ENCODE data around the gene CUL9. TPM values are rescaled to one million over a fixed set of nuclear protein-coding genes. Genes with fewer than 3 reads are reported as not detected.

The CUL9 gene
- total and polyA plus RNA-seq, 11 donors: 6.5 to 22.3 (median 12.5) TPM

DNA sequence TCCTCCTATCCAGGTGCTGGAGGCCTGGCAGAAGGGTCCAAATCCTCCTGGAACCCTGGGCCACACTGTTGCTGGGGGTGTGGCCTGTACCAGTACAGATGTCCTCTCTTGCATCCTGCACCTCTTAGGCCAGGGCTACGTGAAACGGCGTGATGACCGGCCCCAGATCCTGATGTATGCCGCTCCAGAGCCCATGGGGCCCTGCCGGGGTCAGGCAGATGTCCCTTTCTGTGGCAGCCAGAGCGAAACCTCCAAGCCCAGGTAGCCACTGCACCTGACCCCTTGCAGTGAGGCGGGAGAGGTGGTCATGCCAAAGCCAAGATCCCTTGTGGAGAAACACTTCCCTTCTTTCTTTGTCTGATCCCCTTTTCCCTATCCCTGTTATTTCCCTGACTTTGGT is 33.1 kb downstream of the CUL9 start:
- Histone ChIP-seq H3K27ac (no peak overlapping the region), H3K36me3 (peaks cover 0 to 55% (median 44%) of the 10 kb centered on the region in 9 donors), H3K4me1 (peaks cover 0 to 4% (median 0%) of the 10 kb centered on the region in 12 donors), H3K4me3 (no peak overlapping the region), H3K9me3 (no peaks in the 10 kb centered on the region), H3K27me3 (no peaks in the 10 kb centered on the region)
- intact Hi-C loops (cut with DNase I): no loop called here
- ATAC-seq: no peak
- TF ChIP-seq POLR2A (IDR thresholded peaks at IDR 0.05): no peak
- TF ChIP-seq, protein P1, sequence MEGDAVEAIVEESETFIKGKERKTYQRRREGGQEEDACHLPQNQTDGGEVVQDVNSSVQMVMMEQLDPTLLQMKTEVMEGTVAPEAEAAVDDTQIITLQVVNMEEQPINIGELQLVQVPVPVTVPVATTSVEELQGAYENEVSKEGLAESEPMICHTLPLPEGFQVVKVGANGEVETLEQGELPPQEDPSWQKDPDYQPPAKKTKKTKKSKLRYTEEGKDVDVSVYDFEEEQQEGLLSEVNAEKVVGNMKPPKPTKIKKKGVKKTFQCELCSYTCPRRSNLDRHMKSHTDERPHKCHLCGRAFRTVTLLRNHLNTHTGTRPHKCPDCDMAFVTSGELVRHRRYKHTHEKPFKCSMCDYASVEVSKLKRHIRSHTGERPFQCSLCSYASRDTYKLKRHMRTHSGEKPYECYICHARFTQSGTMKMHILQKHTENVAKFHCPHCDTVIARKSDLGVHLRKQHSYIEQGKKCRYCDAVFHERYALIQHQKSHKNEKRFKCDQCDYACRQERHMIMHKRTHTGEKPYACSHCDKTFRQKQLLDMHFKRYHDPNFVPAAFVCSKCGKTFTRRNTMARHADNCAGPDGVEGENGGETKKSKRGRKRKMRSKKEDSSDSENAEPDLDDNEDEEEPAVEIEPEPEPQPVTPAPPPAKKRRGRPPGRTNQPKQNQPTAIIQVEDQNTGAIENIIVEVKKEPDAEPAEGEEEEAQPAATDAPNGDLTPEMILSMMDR (IDR thresholded peaks at IDR 0.05): no peak
- no peak for DNase-seq
- WGBS, 4 donors: 95 to 98% (median 96%) methylated on average over 8 of the region's 8 CpGs

DNA sequence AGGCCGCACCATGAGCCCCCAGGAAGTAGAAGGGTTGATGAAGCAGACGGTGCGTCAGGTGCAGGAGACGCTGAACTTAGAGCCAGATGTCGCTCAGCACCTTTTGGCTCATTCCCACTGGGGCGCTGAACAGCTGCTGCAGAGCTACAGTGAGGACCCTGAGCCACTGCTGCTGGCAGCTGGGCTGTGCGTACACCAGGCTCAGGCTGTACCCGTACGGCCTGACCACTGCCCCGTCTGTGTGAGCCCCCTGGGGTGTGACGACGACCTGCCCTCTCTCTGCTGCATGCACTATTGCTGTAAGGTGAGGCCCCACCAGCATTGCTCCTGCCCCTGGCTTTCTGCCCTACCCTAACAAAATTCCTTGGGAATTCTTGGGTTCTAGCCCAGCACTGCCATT is 34.2 kb downstream of the CUL9 start:
- no peaks in the 10 kb centered on the region for H3K27me3 ChIP-seq
- ATAC-seq: no peak
- WGBS, 4 donors: 82 to 93% (median 90%) methylated on average over 11 to 12 of the region's 12 CpGs
- peaks cover 0 to 60% (median 52%) of the 10 kb centered on the region in 9 donors for H3K36me3 ChIP-seq
- H3K4me1 ChIP-seq: peaks cover 0 to 4% (median 0%) of the 10 kb centered on the region in 12 donors
- no peak overlapping the region for H3K4me3 ChIP-seq
- TF ChIP-seq POLR2A (IDR thresholded peaks at IDR 0.05): no peak
- TF ChIP-seq, protein P1 (IDR thresholded peaks at IDR 0.05): no peak
- DNase-seq: peak in 1 of 5 donors; percentile 35
- no peak overlapping the region for H3K27ac ChIP-seq
- intact Hi-C loops (cut with DNase I): no loop called here
- H3K9me3 ChIP-seq: no peaks in the 10 kb centered on the region

DNA sequence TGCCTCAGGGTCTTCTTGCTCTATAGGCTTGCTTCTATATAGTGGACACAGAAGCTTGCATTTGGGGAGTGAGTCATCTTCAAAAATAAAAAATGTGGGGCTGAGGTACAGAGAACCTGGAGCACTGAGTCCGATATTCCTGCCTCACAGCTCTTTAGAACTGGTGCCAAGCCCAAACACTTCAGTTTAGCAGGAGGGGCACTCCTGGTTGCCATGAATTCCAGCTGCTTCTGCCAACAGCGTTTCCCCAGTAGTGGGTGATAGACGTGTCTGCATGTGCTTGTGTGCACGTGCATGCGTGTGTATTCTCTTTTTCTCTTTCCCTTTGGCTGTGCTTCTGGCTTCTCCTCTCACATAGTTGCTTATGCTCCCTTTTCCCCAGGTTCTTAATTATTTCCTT is 35.4 kb downstream of the CUL9 start:
- TF ChIP-seq, protein P1 (IDR thresholded peaks at IDR 0.05): no peak
- no peak for TF ChIP-seq POLR2A (IDR thresholded peaks at IDR 0.05)
- Histone ChIP-seq H3K9me3 (no peaks in the 10 kb centered on the region), H3K27me3 (no peaks in the 10 kb centered on the region), H3K27ac (no peak overlapping the region), H3K4me3 (no peak overlapping the region), H3K36me3 (peaks cover 0 to 59% (median 52%) of the 10 kb centered on the region in 9 donors), H3K4me1 (peaks cover 0 to 7% (median 0%) of the 10 kb centered on the region in 12 donors)
- 51 to 67% (median 55%) methylated on average over 5 of the region's 5 CpGs for WGBS, 4 donors
- DNase-seq (no peak), ATAC-seq (peak in 2 of 4 donors; percentile 11 to 44)
- intact Hi-C loops (cut with DNase I): no loop called here

DNA sequence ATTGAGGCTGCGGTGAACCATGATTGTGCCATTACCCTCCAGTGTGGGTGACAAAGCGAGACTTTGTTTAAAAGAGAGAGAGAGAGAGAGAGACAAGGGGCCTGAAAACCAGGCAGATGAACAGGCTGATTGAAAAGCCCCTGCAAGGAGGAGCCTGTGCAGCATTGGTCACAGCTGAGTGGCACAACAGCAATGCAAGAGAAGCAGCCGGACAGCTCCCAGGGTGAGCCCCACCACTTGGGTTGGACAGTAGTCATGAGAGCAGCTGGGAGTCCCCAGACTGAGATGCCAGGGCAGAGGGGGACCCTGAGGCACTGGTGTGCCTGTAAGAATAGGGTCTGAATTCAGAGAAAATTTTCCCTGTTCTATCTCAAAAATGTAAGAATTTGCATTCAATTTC is 37.1 kb downstream of the CUL9 start:
- H3K27me3 ChIP-seq: no peaks in the 10 kb centered on the region
- WGBS, 4 donors: 96 to 100% (median 97%) methylated on average over 3 of the region's 3 CpGs
- H3K9me3 ChIP-seq: no peaks in the 10 kb centered on the region
- peaks cover 0 to 59% (median 52%) of the 10 kb centered on the region in 9 donors for H3K36me3 ChIP-seq
- H3K4me1 ChIP-seq: peaks cover 0 to 7% (median 0%) of the 10 kb centered on the region in 12 donors
- intact Hi-C loops (cut with DNase I): no loop called here
- DNase-seq: no peak
- no peak overlapping the region for H3K27ac ChIP-seq
- H3K4me3 ChIP-seq: no peak overlapping the region
- no peak for ATAC-seq
- no peak for TF ChIP-seq POLR2A (IDR thresholded peaks at IDR 0.05)
- TF ChIP-seq, protein P1 (IDR thresholded peaks at IDR 0.05): no peak
